AG09319 (cell line): ENCODE measurements around the gene EIF4G3.

Experiments used
- DNase-seq: peaks from one replicate; pipeline ENCODE4 v3.0.0-alpha.2; 2010; ENCODE audit warnings: low read depth; ENCODE audit errors: extremely low read depth
- TF ChIP-seq, protein P1 (sequence below): IDR thresholded peaks from 2 replicates; pipeline ENCODE4 v1.5.1; 2011; ENCODE audit warnings: low read depth, mild to moderate bottlenecking, inconsistent platforms, low read length, moderate library complexity

The EIF4G3 gene

GRCh38 chr1:21045351-21045750, 131.3 kb downstream of the EIF4G3 start:
- DNase-seq: no peak
- TF ChIP-seq, protein P1, sequence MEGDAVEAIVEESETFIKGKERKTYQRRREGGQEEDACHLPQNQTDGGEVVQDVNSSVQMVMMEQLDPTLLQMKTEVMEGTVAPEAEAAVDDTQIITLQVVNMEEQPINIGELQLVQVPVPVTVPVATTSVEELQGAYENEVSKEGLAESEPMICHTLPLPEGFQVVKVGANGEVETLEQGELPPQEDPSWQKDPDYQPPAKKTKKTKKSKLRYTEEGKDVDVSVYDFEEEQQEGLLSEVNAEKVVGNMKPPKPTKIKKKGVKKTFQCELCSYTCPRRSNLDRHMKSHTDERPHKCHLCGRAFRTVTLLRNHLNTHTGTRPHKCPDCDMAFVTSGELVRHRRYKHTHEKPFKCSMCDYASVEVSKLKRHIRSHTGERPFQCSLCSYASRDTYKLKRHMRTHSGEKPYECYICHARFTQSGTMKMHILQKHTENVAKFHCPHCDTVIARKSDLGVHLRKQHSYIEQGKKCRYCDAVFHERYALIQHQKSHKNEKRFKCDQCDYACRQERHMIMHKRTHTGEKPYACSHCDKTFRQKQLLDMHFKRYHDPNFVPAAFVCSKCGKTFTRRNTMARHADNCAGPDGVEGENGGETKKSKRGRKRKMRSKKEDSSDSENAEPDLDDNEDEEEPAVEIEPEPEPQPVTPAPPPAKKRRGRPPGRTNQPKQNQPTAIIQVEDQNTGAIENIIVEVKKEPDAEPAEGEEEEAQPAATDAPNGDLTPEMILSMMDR: no peak

DNA sequence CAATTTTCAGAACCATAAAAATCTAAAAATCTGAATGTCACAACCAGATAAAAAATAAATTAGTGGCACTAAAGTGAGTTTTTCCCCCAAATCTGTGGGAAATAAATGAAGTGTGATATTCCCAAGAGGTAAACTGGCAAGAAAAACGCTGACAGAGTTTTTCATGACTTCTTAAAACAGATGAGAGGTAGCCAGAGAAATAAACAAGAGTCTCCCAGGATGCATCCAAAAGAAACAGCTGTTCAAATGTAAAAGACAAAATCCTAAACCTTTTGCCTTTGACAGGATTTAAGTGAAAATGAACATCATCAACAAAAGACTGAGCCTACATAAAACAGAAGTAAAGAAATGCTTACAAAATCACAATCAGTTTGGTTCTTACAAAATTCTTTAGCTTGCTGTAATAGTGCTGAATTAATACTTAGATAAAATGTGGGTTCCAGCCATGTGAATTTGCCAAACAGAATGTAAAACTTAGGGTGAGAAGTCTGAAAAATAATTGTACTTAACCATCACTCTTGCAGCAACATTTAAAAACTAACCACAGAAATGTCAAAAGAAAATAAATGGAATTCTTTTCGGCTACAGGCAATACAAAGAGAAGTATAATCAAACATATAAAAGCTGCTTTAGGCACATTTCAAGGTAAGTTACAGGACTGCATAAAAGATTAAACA, 133.6 kb downstream of the EIF4G3 start:
- DNase-seq: peak; percentile 32
- TF ChIP-seq, protein P1: no peak

GRCh38 chr1:21041541-21041940, 135.2 kb downstream of the EIF4G3 start:
- TF ChIP-seq, protein P1: no peak
- DNase-seq: no peak

DNA sequence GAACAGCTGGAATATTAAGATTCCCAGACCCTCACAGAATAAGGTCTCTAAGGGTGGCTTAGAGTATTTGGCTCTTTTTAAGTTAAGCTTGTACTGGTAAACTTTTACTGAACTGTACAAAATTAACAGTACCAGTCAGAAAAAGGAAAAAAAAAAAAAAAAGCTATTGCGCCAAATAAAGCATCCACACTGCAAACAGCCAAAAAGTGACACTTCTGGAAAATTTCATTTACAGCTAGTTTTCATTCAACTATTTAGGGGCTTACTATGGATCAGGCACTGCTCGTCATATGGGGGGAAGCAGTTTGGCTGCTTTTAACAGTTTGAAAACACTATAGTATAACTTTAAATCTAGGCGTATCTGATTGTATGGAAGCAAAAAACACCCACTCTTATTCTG, 139.6 kb downstream of the EIF4G3 start:
- TF ChIP-seq, protein P1: no peak
- no peak for DNase-seq

- no peak for DNase-seq
- TF ChIP-seq, protein P1: no peak
Observed at GRCh38 chr1:21035794-21036193, 140.9 kb downstream of the EIF4G3 start.

DNA sequence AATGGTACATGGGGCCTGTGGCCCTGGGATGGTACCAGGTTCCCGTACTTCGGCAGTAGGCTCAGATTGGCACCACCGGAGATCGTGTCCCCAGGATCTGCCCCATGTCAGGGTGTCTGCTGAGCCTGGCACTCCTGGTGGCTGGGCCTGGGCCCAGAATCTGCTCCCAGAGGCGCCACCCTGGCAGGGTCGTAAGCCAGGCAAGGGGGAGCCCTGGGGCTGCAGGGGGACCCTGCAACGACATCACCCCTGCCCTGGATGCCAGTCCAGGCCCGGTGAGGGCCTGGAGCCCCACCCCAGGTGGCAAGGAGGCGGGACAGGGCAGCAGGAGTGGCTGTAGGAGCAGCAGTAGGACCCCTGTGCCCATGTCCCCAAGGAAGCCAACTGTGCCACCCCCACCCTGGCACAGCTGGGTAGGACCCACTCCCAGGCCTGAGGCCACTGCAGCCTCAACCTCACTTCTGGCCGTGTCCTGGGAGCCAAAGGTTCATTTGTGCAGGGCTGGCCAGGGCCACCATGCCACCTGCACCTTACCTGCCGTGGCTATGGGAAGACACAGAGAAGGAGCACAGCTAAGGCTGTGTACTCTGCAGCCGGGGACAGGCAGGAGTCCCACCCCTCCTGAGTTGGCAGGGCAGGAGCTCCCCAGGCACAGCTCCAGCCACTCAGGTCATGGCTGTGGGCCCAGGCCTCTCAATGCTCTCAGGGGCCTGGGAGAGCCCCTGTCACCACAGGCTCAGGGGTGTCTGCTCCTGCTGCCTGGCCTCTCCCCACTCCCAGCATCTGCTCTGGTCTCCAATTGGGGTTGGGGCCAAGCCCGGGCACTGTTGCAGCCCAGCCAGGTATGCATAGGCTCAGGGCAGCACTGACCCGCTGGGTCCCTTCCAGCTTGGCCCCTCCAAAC, 141.7 kb downstream of the EIF4G3 start:
- TF ChIP-seq, protein P1: no peak
- no peak for DNase-seq

GRCh38 chr1:21032741-21033140, 144.0 kb downstream of the EIF4G3 start:
- TF ChIP-seq, protein P1: no peak

More at GRCh38 chr1:21032741-21033140, 144.0 kb downstream of the EIF4G3 start:
- no peak for DNase-seq
